Muscle layer of duodenum (tissue), 2 donors: ENCODE data around the gene SLC2A2.

ENCODE experiments used
- H3K27ac ChIP-seq: one replicate; pipeline ENCODE4 v1.7.0; 2013; ENCODE audit warnings: mild to moderate bottlenecking, low read length
- H3K27me3 ChIP-seq: one replicate; pipeline ENCODE4 v1.7.0; 2013; ENCODE audit warnings: low read depth, mild to moderate bottlenecking, control low read depth, low read length
- H3K36me3 ChIP-seq, 2 donors: one replicate each; pipeline ENCODE4 v1.7.0; 2013; ENCODE audit warnings: low read length in 2 of 2, control low read depth in 1 of 2, mild to moderate bottlenecking in 1 of 2; ENCODE audit not compliant: insufficient read depth in 2 of 2, control insufficient read depth in 1 of 2
- H3K4me1 ChIP-seq, 2 donors: one replicate each; pipeline ENCODE4 v1.7.0; 2013; ENCODE audit warnings: low read length in 2 of 2, mild to moderate bottlenecking in 2 of 2, control low read depth in 1 of 2, moderate library complexity in 1 of 2; ENCODE audit not compliant: insufficient read depth in 2 of 2, control insufficient read depth in 1 of 2
- H3K4me3 ChIP-seq, 2 donors: one replicate each; pipeline ENCODE4 v1.7.0; 2013; ENCODE audit warnings: low read length in 2 of 2, low read depth in 1 of 2, mild to moderate bottlenecking in 1 of 2
- H3K9me3 ChIP-seq, 2 donors: one replicate each; pipeline ENCODE4 v1.7.0; 2013; ENCODE audit warnings: low read length in 2 of 2, control low read depth in 1 of 2, mild to moderate bottlenecking in 1 of 2; ENCODE audit not compliant: control insufficient read depth in 1 of 2
- donor health status: healthy.

Gene SLC2A2

DNA sequence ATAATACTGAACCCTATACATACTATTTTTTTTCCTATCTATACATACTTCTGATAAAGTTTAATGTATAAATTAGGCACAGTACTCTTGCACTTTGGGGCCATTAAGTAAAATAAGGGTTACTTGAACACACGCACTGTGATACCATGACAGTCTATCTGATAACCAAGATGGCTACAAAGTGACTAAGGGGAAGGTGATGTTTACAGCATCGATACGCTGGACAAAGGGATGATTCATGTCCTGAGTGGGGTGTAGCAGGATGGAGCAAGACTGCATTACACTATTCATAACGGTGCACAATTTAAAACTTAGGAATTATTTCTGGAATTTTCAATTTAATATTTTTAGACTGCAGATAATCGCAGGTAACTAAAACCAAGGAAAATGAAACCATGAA, 30.0 kb upstream of the SLC2A2 start:
- Histone ChIP-seq H3K4me1 (no peaks in the 10 kb centered on the region), H3K36me3 (no peaks in the 10 kb centered on the region), H3K9me3 (no peaks in the 10 kb centered on the region)

DNA sequence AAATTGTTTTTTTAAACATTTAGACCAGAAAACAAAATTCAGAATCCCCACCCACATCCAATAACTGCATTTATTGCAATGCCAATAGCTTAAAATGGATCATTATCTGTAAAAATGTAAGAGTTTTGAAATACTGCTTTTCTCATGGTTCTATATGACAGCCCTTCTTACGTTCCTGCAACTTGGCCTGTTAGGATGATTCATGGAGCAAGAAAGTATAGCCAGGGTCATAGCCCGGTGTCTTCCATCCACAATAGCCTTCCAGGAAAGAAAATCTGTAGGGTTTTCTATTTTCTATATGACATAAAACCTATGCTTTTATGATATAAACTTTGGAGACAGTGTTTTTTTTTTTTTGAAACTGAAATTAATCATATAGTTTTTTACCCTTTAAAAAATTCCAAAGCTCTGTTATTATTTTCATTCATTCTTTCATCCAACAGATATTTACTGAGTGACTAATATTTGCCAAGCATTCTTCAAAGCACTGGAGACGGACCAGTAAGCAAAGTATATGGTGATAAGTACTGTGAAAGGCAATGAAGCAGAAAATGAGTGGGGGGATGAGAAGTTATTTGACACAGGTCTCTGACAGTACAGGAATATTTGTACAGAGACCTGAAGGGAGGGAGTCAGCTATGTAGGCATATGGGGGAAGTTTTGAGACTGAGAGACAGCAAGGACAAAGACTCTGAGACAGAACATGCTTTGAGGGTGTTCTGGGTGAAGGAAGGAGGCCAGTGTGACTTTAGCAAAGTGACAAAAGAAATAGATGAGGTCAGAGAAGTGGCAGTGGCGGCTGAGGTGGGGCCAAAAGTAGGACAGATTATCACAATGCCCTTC, 29.0 kb upstream of the SLC2A2 start:
- Histone ChIP-seq H3K4me3 (no peak overlapping the region), H3K27ac (no peak overlapping the region), H3K27me3 (no peaks in the 10 kb centered on the region), H3K9me3 (no peaks in the 10 kb centered on the region), H3K4me1 (no peaks in the 10 kb centered on the region), H3K36me3 (no peaks in the 10 kb centered on the region)

More for the DNA sequence above, 30.0 kb upstream of the SLC2A2 start:
- no peaks in the 10 kb centered on the region for H3K27me3 ChIP-seq
- no peak overlapping the region for H3K4me3 ChIP-seq
- H3K27ac ChIP-seq: no peak overlapping the region

DNA sequence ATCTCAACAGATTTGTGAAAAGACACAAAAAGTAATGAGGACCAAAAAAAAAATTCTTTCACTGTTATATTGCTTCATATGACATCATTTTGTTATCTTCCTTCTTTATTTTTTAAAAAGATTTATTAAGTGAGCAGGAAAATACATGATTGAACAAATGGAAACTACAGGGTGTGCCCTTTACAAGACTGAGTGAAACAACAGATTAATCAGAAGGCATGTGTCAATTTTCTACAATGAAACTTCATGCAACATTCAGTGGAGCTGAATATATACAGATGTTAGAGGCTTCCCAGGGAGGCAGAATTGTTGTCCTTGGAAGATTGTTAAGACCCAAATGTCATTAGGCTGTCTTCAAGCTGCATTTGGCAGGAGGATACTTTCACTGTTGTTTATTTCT, 28.4 kb upstream of the SLC2A2 start:
- H3K9me3 ChIP-seq: no peaks in the 10 kb centered on the region
- H3K27me3 ChIP-seq: no peaks in the 10 kb centered on the region
- H3K36me3 ChIP-seq: no peaks in the 10 kb centered on the region
- H3K4me3 ChIP-seq: no peak overlapping the region
- no peak overlapping the region for H3K27ac ChIP-seq
- no peaks in the 10 kb centered on the region for H3K4me1 ChIP-seq

DNA sequence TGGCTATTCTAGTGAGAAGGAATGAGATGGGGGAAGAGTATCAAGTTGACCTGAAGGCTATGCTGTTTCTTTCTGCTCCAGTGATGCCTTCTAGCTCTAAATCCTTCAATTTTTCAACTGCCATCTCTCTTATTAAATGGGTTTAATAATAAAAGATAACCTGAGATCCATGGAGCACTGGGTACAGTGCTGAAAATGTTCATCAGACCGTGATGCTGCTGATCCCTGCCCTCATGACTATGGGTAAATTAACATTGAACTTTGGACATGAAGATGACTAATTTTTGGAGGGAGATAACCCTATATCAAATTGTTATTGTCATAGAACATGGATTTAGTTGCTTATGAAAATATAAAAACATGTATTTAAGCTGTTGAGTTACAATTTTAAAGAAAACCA, 27.7 kb upstream of the SLC2A2 start:
- Histone ChIP-seq H3K27ac (no peak overlapping the region), H3K4me3 (no peak overlapping the region), H3K9me3 (no peaks in the 10 kb centered on the region), H3K36me3 (no peaks in the 10 kb centered on the region), H3K27me3 (no peaks in the 10 kb centered on the region), H3K4me1 (no peaks in the 10 kb centered on the region)

DNA sequence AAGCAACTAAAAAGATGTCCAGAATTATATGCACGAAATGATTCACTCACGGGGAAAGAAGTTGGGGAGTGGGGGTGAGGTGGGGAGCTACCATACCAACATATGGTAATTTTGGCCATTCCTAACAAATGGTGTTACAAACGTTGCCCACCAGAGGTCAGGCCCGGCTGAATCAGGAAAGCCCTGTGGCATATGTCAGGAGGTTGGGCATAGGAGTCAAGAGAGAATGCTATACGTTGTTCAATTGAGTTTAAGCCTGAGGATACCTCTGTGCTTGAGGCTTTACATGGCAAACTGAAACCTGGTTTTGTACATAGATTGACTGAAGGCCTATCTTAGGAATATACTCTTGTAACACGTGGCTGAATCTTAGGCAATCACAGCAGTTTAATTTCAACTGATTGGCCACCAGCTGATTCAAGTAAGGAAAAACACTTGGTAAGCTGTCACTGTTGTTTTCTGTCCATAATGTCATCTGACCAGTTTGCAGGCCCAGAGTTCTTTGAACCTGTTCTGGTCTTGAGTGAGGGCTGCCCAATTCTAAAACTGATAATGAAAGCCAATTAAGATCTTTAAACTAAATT, 23.4 kb upstream of the SLC2A2 start:
- Histone ChIP-seq H3K9me3 (no peaks in the 10 kb centered on the region), H3K27ac (no peak overlapping the region)

DNA sequence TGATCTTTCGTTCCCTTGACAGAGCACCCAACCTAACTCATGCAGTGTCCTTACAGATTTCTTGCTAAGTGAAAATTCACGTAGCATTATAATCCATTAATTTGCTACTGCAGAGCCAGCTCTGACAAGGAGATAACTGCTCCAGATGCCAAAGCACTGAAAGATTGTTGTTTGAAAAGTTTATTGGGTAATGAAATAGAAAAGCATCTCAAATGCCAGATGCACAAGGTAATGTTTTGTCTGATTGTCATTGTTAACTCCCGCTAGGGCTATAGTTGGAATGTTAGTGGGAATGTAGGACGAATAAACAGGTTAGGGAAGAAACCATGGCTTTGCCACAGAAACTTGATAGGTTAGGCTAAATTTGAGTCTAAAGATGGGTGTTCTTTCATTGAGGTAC, 20.2 kb upstream of the SLC2A2 start:
- H3K9me3 ChIP-seq: no peaks in the 10 kb centered on the region
- no peak overlapping the region for H3K4me3 ChIP-seq
- no peaks in the 10 kb centered on the region for H3K36me3 ChIP-seq
- no peaks in the 10 kb centered on the region for H3K27me3 ChIP-seq
- H3K4me1 ChIP-seq: no peaks in the 10 kb centered on the region
- H3K27ac ChIP-seq: no peak overlapping the region

More for the DNA sequence above, 23.4 kb upstream of the SLC2A2 start:
- H3K4me3 ChIP-seq: no peak overlapping the region
- no peaks in the 10 kb centered on the region for H3K4me1 ChIP-seq
- H3K36me3 ChIP-seq: no peaks in the 10 kb centered on the region
- no peaks in the 10 kb centered on the region for H3K27me3 ChIP-seq

DNA sequence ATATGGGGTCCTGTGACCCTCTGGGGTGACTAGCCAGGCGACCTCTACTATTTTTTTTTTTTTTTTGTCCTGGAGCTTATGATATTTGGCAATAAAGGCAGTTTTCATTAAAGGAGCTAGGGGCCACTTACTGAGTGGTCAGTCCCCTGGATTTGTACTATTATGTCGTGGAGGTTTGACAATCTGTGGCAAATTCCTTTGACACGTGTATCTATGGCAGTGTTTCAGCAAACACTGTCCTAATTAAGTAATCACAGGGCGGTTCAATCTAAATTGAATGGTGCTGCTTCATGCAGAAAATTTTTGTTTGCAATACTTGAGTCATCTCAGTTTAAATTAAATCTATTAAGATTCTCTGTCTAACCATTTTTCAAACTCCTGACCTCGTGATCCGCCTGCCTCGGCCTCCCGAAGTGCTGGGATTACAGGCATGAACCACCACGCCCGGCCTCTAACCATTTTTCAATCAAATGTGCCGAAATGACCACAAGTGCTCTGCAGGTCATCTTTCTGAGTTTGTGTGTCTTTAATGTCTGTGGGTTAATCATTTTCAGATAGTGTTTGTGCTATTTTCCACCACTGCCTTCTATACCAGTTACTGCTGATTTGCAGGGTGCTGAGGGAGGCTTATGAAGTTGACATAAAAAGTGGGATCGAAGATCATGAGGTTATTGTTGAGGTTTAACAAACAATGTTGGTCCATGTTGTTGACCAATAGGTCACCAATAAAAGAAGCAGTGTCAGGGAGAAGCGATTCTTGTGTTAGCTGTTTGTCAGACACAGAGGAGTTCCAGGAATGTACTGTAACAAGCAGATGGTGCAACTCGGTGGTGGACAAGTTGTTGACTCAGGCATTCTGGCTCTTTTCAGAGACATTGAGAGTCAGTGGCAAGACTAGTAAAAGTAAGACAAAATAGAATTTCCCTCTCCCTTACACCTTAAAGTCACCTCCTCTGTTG, 18.6 kb upstream of the SLC2A2 start:
- Histone ChIP-seq H3K4me3 (no peak overlapping the region), H3K36me3 (no peaks in the 10 kb centered on the region), H3K27ac (no peak overlapping the region), H3K9me3 (no peaks in the 10 kb centered on the region), H3K4me1 (no peaks in the 10 kb centered on the region), H3K27me3 (no peaks in the 10 kb centered on the region)

DNA sequence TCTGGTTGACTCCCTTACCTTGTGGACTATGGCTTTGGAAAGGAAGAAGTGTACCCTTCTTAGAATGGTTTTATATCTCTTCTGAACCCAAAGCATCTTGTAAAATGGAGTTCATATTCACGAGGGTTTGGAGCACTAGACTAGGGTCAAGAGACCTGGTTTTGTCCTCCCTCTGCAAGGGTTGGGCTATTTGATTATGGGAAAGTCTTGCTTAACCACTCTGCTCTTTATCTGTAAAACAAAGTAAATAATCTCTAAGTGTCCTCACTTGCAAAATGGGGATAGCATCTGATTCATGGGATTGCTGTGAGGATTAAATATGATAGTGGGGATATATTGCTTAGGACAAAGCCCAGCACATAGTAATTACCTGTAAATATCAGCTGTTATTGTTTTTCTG, 17.9 kb upstream of the SLC2A2 start:
- no peaks in the 10 kb centered on the region for H3K36me3 ChIP-seq
- no peaks in the 10 kb centered on the region for H3K27me3 ChIP-seq
- no peak overlapping the region for H3K4me3 ChIP-seq
- H3K27ac ChIP-seq: no peak overlapping the region
- no peaks in the 10 kb centered on the region for H3K4me1 ChIP-seq
- no peaks in the 10 kb centered on the region for H3K9me3 ChIP-seq

DNA sequence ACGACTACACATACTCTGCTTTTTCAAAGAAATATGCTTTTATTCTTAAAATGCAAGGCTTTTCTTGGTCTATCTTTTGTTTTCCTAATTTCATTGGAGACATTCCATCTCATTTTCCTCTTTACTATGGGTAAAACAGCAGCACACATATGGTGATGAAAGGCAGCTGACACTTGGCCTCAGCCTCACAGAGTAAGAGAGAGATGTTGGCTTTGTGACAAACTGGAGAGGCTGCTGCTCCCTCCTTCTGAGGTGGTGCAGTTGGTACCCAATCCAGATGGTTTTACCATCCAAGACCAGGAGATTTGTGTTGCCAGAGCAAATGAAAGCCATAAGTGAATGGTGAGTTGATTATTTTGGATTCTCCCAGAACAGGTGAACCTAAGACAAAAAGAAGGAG, 13.2 kb upstream of the SLC2A2 start:
- no peak overlapping the region for H3K27ac ChIP-seq
- H3K9me3 ChIP-seq: no peaks in the 10 kb centered on the region
- no peaks in the 10 kb centered on the region for H3K36me3 ChIP-seq

DNA sequence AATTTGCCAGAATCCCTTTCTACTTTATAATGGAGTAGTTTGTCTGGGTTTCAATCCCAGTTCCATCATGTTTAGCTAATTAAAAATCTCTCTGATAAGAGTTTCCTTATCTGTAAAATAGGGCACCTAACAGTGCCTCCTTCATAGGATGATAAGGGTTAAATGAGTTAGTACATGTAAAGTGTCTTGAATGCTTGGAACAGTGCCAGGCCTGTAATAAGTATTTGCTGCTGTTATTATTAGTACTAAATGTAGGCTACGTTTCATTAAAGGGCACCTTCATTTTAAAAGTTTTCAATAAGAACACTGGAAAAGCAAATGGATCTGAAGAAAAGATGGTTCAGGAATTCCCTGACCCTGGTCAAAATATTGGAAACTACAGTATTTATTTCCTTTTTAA, 11.8 kb upstream of the SLC2A2 start:
- Histone ChIP-seq H3K27me3 (no peaks in the 10 kb centered on the region), H3K36me3 (no peaks in the 10 kb centered on the region), H3K27ac (no peak overlapping the region), H3K4me1 (no peaks in the 10 kb centered on the region), H3K4me3 (no peak overlapping the region), H3K9me3 (no peaks in the 10 kb centered on the region)

More for the DNA sequence above, 13.2 kb upstream of the SLC2A2 start:
- Histone ChIP-seq H3K4me1 (no peaks in the 10 kb centered on the region), H3K27me3 (no peaks in the 10 kb centered on the region), H3K4me3 (no peak overlapping the region)

DNA sequence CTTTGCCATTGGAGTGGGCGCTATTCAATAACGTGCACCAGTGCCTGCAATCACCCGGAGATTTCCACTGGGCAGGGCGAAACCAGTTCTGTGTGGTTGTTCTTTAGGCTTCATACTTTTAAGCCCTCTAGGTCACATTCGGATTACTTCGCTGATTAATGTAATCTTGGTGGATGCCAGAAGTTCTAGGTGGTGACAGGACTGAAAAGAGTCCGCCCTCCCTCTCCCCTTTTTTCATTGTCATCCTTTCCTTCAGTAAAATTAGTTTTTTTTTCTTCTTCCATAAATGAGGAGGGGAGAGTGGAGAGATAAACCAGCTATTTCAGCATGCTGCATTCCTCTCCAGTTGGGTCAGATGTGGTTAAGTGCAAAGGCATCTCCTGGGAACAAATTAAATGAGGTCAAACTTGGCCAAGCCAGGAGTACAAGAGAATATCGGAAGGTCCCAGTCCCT, 2.3 kb upstream of the SLC2A2 start:
- H3K4me1 ChIP-seq: peaks cover 0 to 3% of the 10 kb centered on the region in 2 donors
- no peaks in the 10 kb centered on the region for H3K36me3 ChIP-seq
- peak overlapping the region; percentile 19 for H3K27ac ChIP-seq
- H3K27me3 ChIP-seq: no peaks in the 10 kb centered on the region
- H3K9me3 ChIP-seq: no peaks in the 10 kb centered on the region
- H3K4me3 ChIP-seq: peak overlapping the region; percentile 52 to 58
